GM13977 (cell line): ENCODE measurements around the gene UBAP1.
"Not testable (repeated sequence)": the region's sequence is repeated elsewhere in the genome, so short reads cannot be mapped to it uniquely, and the experiment has no call there.

Experiments used
- DNase-seq: peaks from one replicate; pipeline ENCODE4 v3.0.0; 2012; ENCODE audit warnings: low spot score
- in situ Hi-C: fragments of 300-500 bp; cut with MboI; formaldehyde crosslinking; loops from one replicate; pipeline ENCODE4 v1.12.0; 2022; ENCODE audit warnings: low sequenced_read_pairs, low pct_unique_long_range_greater_than_20kb, mixed read lengths, inconsistent platforms; ENCODE audit not compliant: unreplicated experiment
- TF ChIP-seq, protein P1 (sequence below): IDR thresholded peaks from 2 replicates; pipeline ENCODE4 v1.5.1; 2012; ENCODE audit warnings: mild to moderate bottlenecking, control low read depth; ENCODE audit not compliant: insufficient read depth; ENCODE audit errors: extremely low read depth, missing control alignments

The UBAP1 gene

DNA sequence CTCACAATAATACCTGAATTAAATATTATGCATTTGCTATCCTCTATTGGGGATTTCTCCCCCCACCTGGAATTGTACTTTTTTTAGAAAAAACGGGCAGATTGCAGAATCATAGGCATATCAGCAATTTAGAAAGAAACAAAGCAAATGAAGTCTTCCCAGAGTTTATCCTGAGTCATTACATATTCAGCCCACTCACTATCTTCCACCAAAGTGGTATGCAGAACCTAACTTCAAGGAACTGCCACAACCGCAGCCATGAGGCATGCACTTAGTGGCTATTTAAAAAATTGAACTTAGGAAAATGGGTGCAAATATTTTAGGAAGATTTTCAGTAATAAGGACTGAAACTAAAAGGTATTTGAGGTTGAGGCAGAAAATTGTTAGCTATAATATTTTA is 48.6 kb downstream of the UBAP1 start:
- no peak for DNase-seq
- in situ Hi-C loops: no loop called here
- TF ChIP-seq, protein P1, sequence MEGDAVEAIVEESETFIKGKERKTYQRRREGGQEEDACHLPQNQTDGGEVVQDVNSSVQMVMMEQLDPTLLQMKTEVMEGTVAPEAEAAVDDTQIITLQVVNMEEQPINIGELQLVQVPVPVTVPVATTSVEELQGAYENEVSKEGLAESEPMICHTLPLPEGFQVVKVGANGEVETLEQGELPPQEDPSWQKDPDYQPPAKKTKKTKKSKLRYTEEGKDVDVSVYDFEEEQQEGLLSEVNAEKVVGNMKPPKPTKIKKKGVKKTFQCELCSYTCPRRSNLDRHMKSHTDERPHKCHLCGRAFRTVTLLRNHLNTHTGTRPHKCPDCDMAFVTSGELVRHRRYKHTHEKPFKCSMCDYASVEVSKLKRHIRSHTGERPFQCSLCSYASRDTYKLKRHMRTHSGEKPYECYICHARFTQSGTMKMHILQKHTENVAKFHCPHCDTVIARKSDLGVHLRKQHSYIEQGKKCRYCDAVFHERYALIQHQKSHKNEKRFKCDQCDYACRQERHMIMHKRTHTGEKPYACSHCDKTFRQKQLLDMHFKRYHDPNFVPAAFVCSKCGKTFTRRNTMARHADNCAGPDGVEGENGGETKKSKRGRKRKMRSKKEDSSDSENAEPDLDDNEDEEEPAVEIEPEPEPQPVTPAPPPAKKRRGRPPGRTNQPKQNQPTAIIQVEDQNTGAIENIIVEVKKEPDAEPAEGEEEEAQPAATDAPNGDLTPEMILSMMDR: no peak

DNA sequence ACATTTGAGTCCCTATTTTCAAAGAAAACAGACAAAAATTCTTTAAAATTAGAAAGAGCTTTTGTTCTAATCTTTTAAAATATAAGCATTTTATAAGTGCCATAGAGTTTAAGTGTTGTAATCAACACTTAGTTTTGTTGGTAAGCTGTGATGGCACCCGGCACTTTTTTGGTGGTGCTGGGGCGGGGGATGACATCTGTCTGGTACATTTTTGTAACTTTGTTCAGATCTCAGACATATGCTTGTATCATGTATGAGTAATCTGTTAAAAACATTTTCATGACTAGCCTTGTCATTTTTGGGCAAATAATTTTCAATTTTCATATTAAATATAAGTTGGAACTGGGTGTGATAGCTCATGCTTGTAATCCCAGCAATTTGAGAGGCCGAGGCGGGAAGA is 51.7 kb downstream of the UBAP1 start:
- DNase-seq: no peak
- TF ChIP-seq, protein P1: no peak
- in situ Hi-C loops: no loop called here

DNA sequence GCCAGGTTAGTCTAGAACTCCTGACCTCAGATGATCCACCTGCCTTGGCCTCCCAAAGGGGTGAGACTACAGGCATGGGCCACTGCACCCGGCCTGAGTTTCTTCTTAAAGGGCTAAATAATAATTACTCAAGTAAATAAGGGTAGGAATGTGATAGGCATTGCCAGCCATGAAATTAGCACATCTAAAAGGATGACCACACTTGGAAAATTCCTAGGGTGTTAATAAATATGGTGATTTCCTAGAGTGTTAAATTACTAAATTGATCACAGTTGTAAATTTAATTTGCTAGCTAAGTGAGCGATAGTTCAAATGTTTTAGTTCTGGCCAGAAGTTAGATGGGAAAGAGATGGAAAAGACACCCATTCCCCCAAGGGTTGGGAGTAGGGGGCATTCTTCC is 53.4 kb downstream of the UBAP1 start:
- in situ Hi-C loops: no loop called here
- DNase-seq: no peak
- TF ChIP-seq, protein P1: no peak

DNA sequence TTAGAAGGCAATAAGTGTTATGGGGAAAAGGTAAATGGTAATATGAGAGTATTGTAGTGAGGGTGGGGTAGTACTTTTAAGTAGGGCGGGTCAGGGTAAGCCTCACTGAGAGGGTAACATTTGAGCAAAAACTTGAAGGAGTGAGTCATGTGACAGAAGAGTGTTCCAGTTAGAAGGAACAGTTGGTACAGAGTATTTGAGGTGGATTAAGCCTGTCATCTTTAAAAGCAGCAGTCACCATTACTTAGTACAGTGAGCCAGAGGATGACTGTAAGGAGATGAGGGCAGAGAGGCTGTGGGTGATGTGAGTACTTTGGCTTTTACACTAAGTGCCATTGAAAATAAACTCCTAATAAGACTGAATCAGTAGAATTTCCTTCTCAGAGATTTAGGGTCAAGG is 54.8 kb downstream of the UBAP1 start:
- no peak for DNase-seq
- in situ Hi-C loops: no loop called here
- TF ChIP-seq, protein P1: no peak

DNA sequence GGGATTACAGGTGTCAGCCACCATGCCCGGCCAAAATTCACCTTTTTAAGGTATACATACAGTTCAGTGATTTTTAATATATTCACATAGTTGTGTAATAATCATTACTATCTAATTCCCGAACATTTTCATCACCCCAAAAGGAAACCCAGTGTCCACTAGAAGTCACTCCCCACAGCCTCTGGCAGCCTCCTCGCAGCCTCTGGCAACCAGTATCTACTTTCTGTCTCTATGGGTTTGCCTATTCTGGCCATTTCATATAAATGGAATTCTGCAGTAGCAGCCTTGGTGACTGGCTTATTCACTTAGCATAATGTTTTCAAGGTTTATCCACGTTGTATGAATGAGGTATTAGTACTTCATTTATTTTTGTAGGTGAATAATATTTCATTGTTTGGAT is 59.0 kb downstream of the UBAP1 start:
- TF ChIP-seq, protein P1: no peak
- in situ Hi-C loops: no loop called here
- DNase-seq: no peak

DNA sequence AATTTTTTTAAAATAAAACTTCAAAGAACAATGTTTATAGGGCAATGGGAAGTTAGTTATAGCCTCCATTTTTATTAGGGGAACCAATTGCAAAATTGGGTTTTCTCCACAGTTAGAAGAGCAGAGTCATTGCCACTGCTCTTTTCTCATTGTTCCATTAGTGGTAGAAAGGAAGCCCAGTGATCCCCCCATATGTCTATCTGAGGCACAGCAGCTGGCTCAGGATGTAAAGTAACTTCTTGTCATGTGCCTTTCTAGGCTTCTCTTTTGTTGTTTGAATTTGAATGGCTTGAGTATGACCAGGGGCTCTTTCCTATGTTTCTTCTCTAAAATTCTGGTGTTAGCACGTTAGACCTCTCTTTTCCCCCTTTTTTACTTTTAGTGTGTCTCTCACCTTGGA is 61.2 kb downstream of the UBAP1 start:
- no peak for DNase-seq
- in situ Hi-C loops: no loop called here
- TF ChIP-seq, protein P1: no peak

DNA sequence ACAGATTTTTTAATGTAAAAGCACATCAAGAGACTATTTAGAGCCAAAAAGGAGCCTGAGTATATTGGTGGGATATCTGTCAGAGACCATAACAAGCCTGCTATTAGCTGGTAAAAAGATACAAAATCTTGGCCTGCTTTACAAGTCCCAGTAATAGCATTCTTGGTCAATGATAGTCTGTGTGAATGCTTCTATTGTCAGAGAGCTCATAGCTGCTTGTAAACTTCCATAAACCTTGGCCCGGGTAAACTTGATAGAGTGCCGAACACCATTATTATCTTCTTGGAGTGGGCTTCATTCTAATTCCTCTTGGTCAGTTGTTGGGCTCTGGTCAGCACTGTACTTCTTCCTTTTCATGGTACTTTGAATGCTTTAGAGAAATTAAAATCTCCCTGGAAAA is 64.0 kb downstream of the UBAP1 start:
- in situ Hi-C loops: no loop called here
- TF ChIP-seq, protein P1: no peak
- no peak for DNase-seq

DNA sequence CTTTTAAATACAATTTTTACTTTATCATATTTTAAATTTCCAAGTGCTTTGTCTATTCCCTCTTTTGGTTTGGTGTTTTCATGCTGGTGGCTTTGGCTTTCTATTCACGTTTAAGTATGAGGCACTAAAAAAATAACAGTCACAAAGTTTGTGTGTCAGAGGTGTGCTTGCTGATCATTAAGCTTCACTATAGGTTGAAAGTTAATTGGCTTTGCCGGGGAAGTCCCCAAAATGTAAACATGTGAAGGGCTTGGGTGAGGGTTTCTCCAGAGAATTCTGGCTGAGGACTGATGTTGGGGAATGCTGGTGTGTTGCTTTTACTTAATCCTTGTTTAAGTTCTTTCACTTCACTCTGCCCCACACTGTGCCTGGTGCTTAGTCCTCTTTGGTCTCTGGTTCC is 66.4 kb downstream of the UBAP1 start:
- in situ Hi-C loops, DNase-seq: not testable (repeated sequence)
